HG03025 (cell line): ENCODE results near the gene TTBK1.

Experiments
- ATAC-seq: cut with Tn5 transposase; IDR thresholded peaks from one replicate; pipeline ENCODE4 v1.9.1; 2021; ENCODE audit warnings: mild to moderate bottlenecking, moderate library complexity; ENCODE audit not compliant: unreplicated experiment, low FRiP score

TTBK1 gene

DNA sequence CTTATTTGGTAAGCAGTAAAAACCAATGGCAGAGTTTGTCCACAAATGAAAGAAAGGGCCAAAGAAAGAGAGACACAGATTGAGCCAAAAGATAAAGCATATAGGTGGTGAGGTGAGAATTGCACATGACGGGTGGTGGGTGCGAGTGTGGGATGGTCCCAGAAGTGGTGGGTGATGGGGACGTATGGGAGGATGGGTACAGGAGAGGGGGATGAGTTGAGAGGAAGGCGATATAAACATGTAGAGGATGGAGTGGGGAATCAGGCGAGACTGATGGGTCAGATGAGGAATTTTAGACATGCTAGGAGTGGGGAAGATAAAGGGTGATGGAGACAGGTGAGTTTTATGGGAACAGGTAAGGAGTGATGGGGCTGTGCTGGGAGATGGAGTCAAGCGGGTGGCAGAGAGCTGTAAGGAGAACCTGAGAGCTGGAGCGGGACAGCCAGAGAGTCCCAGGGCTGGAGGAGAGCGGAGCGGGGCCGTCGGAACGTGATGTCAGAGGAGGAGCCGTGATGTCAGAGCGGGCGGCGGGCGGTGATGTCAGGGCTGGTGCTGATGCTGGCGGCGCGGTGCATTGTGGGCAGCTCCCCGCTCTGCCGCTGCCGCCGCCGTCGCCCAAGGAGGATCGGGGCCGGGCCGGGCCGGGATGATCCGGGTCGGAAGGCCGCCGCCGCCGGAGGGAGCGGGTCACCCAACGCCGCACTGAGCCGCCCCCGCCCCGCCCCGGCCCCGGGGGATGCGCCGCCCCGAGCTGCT, at the start of gene TTBK1:
Gene TTBK1, plus strand, starts transcription at position 574 of the 756 bp plus-strand sequence. CDS start 3,180 bp downstream, outside the sequence.
- ATAC-seq, result no peak

DNA sequence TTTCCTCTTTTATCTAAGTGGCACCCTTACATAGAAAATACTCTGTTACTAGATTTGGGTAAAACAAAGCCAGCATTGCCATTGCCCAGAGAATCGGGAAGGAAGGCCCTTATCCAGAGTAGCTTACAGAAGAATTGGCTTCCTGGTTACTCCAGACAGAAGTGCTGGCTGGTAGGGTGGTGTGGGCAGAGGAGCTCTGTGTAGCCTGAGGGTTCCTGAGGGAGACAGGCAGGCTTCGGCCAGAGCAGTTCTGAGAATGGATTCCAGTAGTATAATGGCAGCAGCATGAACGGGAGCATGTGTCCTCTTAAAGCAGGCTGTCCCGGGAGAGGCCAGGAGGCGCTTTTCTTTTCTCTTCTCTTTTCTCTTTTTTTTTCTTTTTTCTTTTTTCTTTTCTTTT, 49.4 kb upstream of the TTBK1 start:
- no peak for ATAC-seq

DNA sequence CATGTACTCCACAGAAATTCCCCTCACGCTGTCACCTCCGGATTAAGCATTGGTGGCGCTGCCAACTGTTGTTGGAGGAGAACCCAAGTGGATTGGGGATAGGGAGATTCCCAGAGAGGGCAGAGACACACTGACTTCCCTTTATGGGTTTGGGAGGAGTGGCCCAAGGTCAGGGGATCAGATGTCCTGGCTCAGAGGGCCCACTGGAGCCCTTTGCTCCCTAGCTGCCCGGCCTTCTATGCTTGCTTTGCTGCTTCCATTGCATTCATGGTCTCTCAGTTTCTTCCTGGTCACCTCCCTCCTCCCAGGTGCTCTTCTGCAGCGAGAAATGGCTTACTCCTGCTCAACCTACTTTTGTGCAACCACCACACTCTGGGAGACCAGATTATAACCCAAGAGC, 46.9 kb upstream of the TTBK1 start:
- no peak for ATAC-seq

DNA sequence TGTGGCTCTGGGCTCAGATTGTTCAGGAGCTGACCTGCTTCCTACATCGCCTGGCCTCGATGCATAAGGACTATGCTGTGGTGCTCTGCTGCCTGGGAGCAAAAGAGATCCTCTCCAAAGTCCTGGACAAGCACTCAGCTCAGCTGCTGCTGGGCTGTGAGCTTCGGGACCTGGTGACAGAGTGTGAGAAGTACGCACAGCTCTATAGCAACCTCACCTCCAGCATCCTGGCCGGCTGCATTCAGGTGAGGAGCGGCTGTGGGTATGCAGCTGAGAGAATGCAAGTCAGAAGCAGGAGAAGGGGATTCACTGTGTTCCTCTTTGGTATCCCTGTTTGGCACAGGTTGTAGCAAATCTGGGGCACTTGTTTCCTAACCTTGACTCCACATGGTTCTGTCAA, 43.4 kb upstream of the TTBK1 start:
- no peak for ATAC-seq

DNA sequence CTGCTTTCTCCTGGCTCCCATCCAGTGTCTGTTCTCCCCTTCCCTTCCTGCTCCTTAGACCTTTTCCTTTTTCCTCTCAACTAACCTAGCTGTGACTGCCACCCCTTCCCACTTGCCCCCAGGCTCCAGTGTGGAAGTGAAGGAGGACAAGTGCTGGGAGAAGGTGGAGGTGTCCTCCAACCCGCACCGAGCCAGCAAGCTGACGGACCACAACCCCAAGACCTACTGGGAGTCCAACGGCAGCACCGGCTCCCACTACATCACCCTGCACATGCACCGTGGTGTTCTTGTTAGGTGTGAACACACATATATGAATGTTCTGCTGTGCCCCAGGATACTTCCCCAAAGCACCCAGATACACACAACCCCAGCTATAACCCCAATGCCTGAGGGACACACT, 42.7 kb upstream of the TTBK1 start:
- ATAC-seq, result no peak

DNA sequence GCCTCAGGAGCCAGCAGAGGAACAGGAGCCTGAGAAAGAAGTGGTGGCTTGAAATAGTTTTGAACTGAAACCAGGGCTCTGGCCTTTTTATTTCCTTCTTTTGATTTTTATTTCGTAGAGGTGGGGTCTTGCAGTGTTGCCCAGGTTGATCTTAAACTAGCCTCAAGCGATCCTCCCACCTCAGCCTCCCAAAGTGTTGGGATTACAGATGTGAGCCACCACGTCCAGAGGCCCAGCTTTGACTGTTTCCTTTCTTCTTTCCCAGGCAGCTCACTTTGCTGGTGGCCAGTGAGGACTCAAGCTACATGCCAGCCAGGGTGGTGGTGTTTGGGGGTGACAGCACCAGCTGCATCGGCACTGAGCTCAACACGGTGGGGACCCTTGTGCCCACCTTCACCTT, 40.8 kb upstream of the TTBK1 start:
- ATAC-seq, result no peak

DNA sequence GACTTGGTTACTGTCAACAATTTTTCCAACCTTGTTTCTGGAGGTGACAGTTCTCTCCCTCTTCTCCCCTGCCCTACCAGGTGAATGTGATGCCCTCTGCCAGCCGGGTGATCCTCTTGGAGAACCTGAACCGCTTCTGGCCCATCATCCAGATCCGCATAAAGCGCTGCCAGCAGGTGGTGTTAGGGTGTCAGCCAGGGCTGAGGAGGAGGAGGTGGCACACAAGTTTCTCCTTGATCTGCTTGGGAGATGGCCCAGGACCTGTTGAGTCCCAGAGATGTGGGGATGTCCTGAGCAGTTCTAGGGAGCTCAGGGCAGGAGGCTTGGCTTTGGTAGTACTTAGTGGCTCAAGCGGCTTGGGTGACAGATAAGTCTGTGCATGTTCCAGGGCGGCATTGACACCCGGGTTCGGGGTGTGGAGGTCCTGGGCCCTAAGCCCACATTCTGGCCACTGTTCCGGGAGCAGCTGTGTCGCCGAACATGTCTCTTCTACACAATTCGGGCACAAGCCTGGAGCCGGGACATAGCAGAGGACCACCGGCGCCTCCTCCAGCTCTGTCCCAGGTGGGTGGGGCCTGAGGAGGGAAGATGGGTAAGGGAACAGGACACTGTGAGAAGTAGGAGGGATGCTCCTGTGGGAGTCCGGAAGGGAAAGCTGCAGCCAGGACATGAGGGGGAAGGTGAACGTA, 40.1 kb upstream of the TTBK1 start:
- ATAC-seq, result no peak

DNA sequence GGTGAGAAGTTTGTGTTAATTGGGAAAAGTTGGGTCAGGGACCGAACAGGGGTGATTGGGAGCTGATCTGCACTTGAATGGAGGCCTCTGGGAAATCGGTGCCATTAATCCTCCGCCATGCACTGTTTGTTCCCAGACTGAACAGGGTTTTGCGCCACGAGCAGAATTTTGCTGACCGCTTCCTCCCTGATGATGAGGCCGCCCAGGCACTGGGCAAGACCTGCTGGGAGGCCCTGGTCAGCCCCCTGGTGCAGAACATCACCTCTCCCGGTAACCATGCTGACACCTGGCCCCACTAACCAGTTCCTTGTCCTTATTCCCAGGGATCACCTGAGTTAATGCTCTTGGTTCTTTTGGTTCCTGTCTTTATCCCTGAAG, 39.6 kb upstream of the TTBK1 start:
- ATAC-seq, result no peak

DNA sequence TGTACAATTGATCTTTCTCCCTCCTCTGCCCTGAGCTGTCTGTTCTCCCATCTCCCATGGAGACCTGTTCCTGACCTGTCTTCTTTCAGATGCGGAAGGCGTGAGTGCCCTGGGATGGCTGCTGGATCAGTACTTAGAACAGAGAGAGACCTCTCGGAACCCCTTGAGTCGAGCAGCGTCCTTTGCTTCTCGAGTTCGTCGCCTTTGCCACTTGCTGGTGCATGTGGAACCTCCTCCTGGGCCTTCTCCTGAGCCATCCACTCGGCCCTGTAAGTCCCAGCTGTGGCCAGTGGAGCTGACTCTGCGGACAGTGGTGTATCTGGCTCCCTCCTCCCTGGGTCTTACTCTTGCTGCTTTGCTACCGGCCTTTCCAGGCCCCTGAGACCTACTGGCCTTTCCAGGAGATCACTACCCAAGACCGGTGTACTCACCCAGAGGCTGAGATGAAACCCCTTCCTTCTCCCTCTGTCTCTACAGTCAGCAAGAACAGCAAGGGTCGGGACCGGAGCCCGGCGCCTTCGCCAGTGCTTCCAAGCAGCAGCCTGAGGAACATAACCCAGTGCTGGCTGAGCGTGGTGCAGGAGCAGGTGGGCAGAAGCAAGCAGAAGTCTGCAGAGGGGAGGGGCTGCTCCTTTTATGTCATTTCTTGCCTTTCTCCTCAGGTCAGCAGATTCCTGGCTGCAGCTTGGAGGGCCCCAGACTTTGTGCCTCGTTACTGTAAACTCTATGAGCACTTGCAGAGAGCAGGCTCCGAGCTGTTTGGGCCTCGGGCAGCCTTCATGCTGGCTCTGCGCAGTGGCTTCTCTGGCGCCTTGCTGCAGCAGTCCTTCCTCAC, 38.8 kb upstream of the TTBK1 start:
- no peak for ATAC-seq

DNA sequence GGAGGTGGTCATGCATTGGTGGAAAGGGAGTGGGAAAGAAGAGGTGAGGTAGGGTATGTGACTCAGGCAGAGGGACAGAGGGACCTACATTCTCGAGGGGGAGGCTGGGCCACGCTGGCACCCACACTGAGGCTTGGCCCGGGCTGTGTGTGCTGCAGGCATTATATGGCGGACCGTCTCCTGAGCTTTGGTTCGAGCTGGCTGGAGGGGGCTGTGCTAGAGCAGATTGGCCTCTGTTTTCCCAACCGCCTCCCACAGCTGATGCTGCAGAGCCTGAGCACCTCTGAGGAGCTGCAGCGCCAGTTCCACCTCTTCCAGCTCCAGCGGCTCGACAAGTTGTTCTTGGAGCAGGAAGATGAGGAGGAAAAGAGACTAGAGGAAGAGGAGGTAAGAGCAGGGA, 37.4 kb upstream of the TTBK1 start:
- ATAC-seq, result no peak

DNA sequence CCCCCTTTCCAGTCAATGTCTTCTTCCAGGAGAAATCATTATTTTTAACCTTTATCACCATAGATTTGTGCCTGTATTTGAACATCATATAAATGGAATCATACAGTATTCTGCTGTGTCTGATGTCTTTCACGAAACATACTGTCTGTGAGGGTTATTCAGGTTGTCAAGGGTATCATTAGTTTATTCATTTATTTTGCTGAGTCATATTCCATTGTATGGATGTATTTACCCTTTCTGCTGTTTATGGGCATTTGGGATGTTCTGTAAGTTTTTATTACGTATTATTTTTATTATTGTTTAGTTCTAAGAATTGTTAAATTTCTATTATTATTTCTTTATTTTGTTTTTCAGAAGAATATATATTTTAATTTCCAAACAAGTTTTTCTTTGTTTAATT, 36.0 kb upstream of the TTBK1 start:
- no peak for ATAC-seq

DNA sequence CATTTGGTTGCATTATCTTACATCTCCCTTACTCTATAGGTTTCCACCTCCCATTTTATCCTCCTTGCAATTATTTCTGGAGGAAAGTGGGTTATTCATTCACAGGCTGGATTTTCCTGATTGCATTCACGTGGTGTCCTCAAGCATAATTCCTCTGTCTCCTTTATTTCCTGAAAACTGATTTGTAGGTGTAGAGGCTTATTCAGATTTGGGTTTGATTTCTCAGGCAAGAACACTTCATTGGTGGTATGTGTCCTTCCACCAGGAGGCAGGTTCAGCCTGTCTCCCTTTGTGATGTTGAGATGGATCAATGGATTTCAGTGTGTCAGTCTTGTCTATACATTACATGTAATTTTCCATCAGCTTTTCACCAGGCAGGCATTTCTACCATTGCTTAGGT, 31.3 kb upstream of the TTBK1 start:
- no peak for ATAC-seq

DNA sequence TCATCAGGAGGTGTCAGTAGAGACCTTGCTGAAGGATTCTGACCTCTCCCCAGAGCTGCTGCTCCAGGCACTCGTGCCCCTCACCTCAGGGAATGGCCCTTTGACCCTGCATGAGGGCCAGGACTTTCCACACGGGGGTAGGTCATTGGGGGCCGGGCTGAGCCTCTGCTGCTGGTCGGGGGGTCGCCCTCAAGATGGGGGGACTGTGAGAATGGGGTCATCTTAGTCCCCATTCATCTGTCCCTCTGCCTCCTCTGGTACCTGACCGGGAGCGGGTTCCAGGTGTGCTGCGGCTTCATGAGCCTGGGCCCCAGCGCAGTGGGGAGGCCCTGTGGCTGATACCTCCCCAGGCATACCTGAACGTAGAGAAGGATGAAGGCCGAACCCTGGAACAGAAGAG, 29.9 kb upstream of the TTBK1 start:
- ATAC-seq, result no peak

DNA sequence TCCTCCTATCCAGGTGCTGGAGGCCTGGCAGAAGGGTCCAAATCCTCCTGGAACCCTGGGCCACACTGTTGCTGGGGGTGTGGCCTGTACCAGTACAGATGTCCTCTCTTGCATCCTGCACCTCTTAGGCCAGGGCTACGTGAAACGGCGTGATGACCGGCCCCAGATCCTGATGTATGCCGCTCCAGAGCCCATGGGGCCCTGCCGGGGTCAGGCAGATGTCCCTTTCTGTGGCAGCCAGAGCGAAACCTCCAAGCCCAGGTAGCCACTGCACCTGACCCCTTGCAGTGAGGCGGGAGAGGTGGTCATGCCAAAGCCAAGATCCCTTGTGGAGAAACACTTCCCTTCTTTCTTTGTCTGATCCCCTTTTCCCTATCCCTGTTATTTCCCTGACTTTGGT, 28.2 kb upstream of the TTBK1 start:
- ATAC-seq, result no peak

DNA sequence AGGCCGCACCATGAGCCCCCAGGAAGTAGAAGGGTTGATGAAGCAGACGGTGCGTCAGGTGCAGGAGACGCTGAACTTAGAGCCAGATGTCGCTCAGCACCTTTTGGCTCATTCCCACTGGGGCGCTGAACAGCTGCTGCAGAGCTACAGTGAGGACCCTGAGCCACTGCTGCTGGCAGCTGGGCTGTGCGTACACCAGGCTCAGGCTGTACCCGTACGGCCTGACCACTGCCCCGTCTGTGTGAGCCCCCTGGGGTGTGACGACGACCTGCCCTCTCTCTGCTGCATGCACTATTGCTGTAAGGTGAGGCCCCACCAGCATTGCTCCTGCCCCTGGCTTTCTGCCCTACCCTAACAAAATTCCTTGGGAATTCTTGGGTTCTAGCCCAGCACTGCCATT, 27.1 kb upstream of the TTBK1 start:
- no peak for ATAC-seq

DNA sequence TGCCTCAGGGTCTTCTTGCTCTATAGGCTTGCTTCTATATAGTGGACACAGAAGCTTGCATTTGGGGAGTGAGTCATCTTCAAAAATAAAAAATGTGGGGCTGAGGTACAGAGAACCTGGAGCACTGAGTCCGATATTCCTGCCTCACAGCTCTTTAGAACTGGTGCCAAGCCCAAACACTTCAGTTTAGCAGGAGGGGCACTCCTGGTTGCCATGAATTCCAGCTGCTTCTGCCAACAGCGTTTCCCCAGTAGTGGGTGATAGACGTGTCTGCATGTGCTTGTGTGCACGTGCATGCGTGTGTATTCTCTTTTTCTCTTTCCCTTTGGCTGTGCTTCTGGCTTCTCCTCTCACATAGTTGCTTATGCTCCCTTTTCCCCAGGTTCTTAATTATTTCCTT, 25.9 kb upstream of the TTBK1 start:
- ATAC-seq, result no peak

DNA sequence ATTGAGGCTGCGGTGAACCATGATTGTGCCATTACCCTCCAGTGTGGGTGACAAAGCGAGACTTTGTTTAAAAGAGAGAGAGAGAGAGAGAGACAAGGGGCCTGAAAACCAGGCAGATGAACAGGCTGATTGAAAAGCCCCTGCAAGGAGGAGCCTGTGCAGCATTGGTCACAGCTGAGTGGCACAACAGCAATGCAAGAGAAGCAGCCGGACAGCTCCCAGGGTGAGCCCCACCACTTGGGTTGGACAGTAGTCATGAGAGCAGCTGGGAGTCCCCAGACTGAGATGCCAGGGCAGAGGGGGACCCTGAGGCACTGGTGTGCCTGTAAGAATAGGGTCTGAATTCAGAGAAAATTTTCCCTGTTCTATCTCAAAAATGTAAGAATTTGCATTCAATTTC, 24.2 kb upstream of the TTBK1 start:
- no peak for ATAC-seq

DNA sequence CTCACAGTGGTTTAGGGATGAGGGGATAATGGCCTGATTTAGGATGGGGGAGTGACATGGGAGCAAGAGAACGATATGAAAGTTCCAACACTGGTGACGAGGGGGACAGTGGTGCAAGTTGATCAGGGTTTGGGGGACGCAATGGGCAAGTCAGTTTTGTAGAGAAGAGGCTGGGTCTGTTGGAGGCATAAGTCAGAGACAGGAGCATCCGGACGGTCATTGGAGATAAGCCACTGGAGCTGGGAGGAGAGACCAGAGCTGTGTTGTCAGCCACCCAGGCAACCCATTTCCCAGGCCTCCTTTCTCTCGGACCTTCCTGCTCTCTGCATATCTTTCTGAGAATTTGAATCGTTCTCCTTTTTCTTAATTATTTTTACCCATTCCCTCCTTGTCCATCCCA, 23.5 kb upstream of the TTBK1 start:
- ATAC-seq, result no peak

DNA sequence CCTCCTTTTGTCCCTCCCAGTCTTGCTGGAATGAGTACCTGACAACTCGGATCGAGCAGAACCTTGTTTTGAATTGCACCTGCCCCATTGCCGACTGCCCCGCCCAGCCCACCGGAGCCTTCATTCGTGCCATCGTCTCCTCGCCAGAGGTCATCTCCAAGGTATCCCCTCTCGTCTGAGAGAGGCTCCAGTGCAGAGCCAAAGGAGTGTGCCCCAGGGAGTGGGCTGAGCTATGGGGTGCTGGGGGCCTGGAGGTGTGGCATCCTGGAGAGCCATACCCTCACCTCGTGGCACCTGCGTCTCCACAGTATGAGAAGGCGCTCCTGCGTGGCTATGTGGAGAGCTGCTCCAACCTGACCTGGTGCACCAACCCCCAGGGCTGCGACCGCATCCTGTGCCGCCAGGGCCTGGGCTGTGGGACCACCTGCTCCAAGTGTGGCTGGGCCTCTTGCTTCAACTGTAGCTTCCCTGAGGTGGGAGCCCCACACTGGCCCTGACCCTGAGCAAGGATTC, 22.8 kb upstream of the TTBK1 start:
- ATAC-seq, result no peak

DNA sequence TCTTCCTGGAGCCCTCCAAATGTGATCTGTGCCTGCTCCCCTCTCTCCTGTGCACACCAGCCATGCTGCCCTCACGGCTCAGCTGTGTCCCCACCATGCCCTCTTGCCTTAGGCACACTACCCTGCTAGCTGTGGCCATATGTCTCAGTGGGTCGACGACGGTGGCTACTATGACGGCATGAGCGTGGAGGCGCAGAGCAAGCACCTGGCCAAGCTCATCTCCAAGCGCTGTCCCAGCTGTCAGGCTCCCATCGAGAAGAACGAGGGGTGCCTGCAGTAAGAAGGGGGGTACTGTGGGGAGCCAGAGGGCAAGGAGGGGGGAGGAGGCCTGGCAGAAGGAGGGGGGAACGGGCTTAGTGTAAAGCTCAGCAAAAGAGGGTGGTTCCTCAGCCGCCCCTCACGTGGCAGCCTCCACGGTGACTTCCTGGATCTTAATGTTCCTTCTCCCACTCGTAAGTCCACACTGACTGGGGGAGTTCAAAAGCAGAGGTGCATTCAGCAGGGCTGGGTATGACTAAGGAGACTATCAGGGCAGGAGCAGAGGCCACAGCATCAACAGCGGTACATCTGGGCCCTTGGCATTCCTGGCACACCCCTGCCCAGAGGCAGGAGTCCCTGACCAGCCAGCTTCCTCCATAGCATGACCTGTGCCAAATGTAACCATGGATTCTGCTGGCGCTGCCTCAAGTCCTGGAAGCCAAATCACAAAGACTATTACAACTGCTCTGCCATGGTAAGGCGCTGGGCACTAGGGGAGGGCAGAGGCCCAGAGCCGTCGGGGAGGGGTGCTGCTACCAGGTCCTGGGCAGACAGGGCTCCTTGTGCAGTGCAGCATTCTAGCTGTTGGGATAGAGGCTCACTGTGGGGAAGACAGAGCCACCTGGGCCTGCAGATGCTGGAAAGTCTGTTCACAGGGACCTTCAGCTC, 22.0 kb upstream of the TTBK1 start:
- ATAC-seq, result no peak
